BJ (cell line): ENCODE measurements around the gene TNFRSF4. TPM values are rescaled to one million over a fixed set of nuclear protein-coding genes. Genes with fewer than 3 reads are reported as not detected.
"Not testable (repeated sequence)": the region's sequence is repeated elsewhere in the genome, so short reads cannot be mapped to it uniquely, and the experiment has no call there.

ENCODE experiments used
- CTCF ChIA-PET: fragments of 350-600 bp; formaldehyde crosslinking; extraction: SDS; loops from one replicate; lab custom pipeline; 2021; ENCODE audit warnings: antibody characterized with exemption, inconsistent platforms; lab: Yijun Ruan, JAX
- POLR2A ChIA-PET: fragments of 300-600 bp; sonication (Branson Sonifier 250); formaldehyde crosslinking; extraction: SDS; loops from one replicate; lab custom pipeline; 2021; ENCODE audit warnings: antibody characterized with exemption; lab: Charles Lee
- DNase-seq: peaks from one replicate; pipeline ENCODE4 v3.0.0-alpha.2; 2011; ENCODE audit warnings: low read depth
- H3K27me3 ChIP-seq: 2 replicates; pipeline ENCODE4 v1.6.0; 2011; ENCODE audit warnings: low read length; ENCODE audit not compliant: control insufficient read depth, insufficient read depth
- H3K36me3 ChIP-seq: 2 replicates; pipeline ENCODE4 v1.5.1; 2011; ENCODE audit warnings: low read length; ENCODE audit not compliant: control insufficient read depth, insufficient read depth
- H3K4me3 ChIP-seq: 2 replicates; pipeline ENCODE4 v1.5.1; 2011; ENCODE audit warnings: low read depth, mild to moderate bottlenecking, control low read depth, low read length
- polyA plus RNA-seq: library from polyadenylated mRNA; depleted of rRNA; stranded (reverse); fragments of >200 nt; gene quantifications from 2 replicates; pipeline ENCODE4 v1.2.3, GENCODE V29; 2011
- TF ChIP-seq, protein P1 (sequence below): IDR thresholded peaks from 2 replicates; pipeline ENCODE4 v1.5.1; 2011; ENCODE audit warnings: low read depth, mild to moderate bottlenecking, control low read depth, inconsistent platforms, low read length, moderate library complexity; ENCODE audit not compliant: insufficient read depth

The TNFRSF4 gene
- polyA plus RNA-seq, 1 experiment = not detected

DNA sequence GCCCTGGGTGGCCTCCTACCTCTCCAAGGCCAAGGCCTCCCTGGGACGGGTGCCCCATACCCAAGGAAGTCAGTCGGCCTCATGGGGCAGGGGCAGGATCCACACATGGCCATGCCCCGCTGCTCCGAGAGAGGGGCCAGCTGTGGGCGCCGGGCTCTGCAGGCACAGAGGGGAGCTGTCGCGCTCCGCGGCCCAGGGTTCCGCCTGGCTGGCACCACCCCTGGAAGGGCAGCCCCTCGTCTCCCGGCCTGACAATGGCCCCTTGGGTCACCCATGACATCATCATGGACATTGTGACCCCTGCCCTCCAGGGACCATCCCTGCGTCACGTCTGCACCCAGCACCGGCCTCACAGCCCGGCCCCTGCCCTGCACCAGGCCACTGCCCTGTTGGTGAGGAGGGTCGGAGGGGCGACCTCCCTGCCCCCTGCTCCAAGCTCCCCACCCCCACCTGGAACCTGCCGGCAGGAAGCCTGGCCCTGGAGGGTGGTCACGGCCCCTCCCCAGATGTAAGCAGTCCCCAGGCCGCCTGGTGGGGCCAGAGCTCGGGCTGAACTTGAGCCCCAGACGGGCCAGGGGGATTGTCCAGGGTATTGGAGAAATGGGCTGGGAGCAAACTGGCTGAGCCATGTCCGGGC, 34.5 kb downstream of the TNFRSF4 start:
- Histone ChIP-seq H3K4me3 (no peak overlapping the region), H3K27me3 (peaks cover 6% of the 10 kb centered on the region), H3K36me3 (no peaks in the 10 kb centered on the region)
- ChIA-PET CTCF (interaction anchor here (1.0 kb wide), 1 partner anchor 10 kb away, joined by 3 read pairs; no protein-coding TSS in a partner anchor), POLR2A (no interaction called here)
- no peak for DNase-seq
- TF ChIP-seq, protein P1, sequence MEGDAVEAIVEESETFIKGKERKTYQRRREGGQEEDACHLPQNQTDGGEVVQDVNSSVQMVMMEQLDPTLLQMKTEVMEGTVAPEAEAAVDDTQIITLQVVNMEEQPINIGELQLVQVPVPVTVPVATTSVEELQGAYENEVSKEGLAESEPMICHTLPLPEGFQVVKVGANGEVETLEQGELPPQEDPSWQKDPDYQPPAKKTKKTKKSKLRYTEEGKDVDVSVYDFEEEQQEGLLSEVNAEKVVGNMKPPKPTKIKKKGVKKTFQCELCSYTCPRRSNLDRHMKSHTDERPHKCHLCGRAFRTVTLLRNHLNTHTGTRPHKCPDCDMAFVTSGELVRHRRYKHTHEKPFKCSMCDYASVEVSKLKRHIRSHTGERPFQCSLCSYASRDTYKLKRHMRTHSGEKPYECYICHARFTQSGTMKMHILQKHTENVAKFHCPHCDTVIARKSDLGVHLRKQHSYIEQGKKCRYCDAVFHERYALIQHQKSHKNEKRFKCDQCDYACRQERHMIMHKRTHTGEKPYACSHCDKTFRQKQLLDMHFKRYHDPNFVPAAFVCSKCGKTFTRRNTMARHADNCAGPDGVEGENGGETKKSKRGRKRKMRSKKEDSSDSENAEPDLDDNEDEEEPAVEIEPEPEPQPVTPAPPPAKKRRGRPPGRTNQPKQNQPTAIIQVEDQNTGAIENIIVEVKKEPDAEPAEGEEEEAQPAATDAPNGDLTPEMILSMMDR = no peak

DNA sequence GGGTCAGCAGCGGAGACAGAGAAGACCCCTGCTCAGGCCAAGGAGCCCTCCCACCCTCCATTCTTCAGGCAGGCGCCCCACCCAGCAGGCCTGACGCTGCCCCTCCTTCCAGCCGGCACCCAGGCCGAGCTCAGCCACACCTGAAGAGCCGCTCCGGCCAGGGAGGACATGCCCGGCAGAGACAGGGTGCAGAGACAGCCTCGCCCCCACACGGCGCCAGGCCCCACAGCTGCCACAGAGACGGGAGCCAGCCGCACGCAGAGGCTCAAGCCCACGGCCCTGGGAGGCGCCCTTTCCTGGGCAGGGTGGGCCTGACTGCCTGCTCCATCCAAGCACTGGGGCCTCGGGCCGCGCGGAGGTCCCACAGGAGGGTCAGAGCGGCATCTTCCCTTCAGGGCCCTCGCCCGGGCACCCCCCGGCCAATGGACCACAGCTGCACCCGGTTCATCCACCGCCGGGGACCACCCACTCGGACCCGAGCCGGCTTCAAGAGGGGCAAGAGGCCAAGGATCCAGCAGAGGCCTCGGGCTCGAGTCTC, 35.1 kb downstream of the TNFRSF4 start:
- Histone ChIP-seq H3K4me3 (no peak overlapping the region), H3K27me3 (peaks cover 9% of the 10 kb centered on the region), H3K36me3 (no peaks in the 10 kb centered on the region)
- ChIA-PET CTCF (interaction anchor here (0.7 kb wide), 1 partner anchor 57 kb away, joined by 3 read pairs; no protein-coding TSS in a partner anchor), POLR2A (no interaction called here)
- TF ChIP-seq, protein P1 = no peak
- DNase-seq = no peak

DNA sequence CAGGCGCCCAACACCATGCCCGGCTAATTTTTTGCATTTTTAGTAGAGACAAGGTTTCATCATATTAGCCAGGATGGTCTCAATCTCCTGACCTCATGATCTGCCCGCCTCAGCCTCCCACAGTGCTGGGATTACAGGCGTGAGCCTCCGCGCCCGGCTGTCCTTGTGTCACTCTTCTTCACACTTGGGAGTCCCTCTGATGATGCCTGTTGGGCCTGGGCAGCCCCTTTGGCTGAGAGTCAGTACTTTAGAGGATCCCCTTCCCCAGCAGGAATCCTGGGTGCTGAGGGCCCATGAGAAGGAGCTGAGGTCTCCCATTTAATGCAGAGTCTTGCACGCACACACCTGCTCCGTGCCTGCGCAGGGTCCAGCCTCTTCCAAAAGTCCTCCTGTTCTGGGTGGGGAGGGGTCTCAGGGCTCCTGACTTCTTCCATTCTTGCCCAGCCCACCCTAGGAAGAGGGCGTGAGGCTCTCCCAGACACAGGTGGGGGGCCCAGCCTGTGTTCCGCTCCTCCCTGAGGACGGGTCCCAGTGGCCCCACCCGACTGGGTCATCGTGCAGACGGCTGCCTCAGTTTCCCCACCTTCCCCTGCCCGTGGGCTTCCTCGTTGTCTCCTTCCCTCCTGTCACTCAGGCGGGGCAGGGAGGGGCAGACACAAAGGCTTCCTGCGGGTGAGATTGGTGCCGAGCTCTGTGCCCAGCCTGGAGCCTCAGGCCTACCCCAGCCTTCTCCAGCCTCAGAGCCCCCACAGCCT, 36.3 kb downstream of the TNFRSF4 start:
- POLR2A ChIA-PET = no interaction called here
- CTCF ChIA-PET = no interaction called here

DNA sequence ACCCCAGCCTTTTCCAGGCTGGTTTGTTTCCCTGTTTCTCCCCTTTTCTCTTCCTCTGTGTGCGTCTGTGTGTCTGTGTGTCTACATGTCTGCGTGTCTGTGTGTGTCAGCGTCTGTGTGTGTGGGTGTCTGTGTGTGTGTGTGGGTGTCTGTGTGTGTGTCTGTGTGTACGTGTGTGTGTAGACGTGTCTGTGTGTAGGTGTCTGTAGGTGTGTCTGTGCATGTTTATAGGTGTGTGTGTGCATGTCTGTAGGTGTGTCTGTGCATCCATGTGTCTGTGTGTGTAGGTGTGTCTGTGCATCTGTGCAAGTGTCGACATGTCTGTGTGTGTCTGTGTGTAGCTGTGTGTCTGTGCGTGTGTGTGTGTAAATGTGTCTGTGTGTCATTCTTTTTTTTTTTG, 37.0 kb downstream of the TNFRSF4 start:
- CTCF ChIA-PET = no interaction called here
- Histone ChIP-seq H3K27me3 (peaks cover 19% of the 10 kb centered on the region), H3K4me3 (no peak overlapping the region)

More for the DNA sequence above, 36.3 kb downstream of the TNFRSF4 start:
- peaks cover 15% of the 10 kb centered on the region for H3K27me3 ChIP-seq
- TF ChIP-seq, protein P1 = no peak
- H3K4me3 ChIP-seq = no peak overlapping the region
- no peak for DNase-seq
- no peaks in the 10 kb centered on the region for H3K36me3 ChIP-seq

DNA sequence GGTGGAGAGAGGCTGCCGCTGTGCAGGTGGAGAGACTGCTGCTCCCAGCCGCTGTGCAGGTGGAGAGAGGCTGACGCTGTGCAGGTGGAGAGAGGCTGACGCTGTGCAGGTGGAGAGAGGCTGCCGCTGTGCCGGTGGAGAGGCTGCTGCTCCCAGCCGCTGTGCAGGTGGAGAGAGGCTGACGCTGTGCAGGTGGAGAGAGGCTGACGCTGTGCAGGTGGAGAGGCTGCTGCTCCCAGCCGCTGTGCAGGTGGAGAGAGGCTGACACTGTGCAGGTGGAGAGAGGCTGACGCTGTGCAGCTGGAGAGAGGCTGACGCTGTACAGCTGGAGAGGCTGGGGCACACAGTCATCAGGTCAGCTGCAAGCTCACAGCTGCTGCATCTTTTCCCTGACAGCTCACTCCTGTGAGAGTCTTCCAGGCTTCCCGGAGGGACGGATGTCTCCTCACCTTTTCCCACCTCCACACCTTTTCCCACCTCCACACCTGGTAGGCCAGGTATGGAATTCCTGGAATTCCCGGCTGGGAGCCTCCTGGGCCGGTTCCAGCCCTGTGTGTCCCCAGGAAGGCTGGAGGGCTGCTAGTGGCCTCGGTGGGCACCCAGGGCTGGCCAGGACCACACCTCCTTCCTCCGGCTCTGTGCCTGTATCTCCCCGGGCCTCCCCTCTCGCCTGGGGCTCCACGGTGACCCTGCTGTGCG, 37.7 kb downstream of the TNFRSF4 start:
- CTCF ChIA-PET, POLR2A ChIA-PET, H3K4me3 ChIP-seq, DNase-seq, H3K36me3 ChIP-seq: not testable (repeated sequence)
- H3K27me3 ChIP-seq = peaks cover 21% of the 10 kb centered on the region

More for the DNA sequence above, 37.0 kb downstream of the TNFRSF4 start:
- no peak for DNase-seq
- POLR2A ChIA-PET = no interaction called here
- TF ChIP-seq, protein P1 = no peak
- no peaks in the 10 kb centered on the region for H3K36me3 ChIP-seq
